ENCODE measurements around the gene RAPGEF4.
A peak's percentile ranks its signal among the peaks of the same experiment; 100 is the strongest.
"Not testable (repeated sequence)": the region's sequence is repeated elsewhere in the genome, so short reads cannot be mapped to it uniquely, and the experiment has no call there.

Gene RAPGEF4

DNA sequence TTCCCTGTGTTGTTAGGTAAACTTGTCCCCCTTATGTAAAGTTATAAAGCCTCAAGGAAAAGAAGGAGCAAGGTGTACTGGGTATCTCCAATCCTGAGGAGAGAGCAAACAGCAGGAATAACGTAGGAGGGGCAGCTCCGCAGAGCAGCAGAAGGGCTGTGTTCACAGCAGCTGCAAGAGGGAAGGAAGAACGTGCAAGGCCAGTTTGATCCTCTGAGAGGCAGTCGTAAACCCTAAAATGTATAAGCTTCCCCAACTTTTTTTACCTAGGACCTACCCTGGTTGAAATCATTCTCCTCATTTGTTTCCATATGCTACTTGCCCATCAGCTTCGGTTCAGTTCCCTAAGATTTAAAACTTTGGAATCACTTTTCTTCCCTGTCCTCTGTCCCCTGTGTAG is 288.1 kb downstream of the RAPGEF4 start:
- H3K27me3 Mint-ChIP-seq = peaks cover 9% of the 10 kb centered on the region
- H3K4me1 Mint-ChIP-seq = no peaks in the 10 kb centered on the region

DNA sequence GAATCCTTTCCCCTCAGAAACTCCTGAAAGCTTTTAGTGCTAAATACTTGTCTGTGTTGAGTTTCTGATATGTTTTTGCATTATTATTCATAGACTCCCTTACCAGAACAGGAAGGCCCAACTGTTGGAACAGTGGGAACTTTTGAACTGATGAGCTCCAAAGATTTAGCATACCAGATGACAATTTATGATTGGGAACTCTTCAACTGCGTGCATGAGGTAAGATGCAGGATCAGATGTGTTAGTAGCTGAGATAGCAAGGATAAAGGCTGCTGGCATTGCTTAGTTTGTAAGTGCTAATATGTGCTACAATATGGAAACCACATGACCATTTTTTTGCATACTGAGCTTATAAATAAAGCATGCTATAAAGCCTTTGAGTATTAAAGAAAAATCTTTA is 290.8 kb downstream of the RAPGEF4 start:
- H3K27ac Mint-ChIP-seq = no peak overlapping the region
- H3K4me3 Mint-ChIP-seq = no peak overlapping the region
- ATAC-seq = no peak
- H3K9me3 Mint-ChIP-seq = no peaks in the 10 kb centered on the region
- no peaks in the 10 kb centered on the region for H3K36me3 Mint-ChIP-seq
- H3K4me1 Mint-ChIP-seq = no peaks in the 10 kb centered on the region
- H3K27me3 Mint-ChIP-seq = peaks cover 9% of the 10 kb centered on the region

More for the DNA sequence above, 288.1 kb downstream of the RAPGEF4 start:
- Mint-ChIP-seq H3K9me3 (no peaks in the 10 kb centered on the region), H3K4me3 (no peak overlapping the region), H3K27ac (no peak overlapping the region), H3K36me3 (no peaks in the 10 kb centered on the region)
- no peak for ATAC-seq

DNA sequence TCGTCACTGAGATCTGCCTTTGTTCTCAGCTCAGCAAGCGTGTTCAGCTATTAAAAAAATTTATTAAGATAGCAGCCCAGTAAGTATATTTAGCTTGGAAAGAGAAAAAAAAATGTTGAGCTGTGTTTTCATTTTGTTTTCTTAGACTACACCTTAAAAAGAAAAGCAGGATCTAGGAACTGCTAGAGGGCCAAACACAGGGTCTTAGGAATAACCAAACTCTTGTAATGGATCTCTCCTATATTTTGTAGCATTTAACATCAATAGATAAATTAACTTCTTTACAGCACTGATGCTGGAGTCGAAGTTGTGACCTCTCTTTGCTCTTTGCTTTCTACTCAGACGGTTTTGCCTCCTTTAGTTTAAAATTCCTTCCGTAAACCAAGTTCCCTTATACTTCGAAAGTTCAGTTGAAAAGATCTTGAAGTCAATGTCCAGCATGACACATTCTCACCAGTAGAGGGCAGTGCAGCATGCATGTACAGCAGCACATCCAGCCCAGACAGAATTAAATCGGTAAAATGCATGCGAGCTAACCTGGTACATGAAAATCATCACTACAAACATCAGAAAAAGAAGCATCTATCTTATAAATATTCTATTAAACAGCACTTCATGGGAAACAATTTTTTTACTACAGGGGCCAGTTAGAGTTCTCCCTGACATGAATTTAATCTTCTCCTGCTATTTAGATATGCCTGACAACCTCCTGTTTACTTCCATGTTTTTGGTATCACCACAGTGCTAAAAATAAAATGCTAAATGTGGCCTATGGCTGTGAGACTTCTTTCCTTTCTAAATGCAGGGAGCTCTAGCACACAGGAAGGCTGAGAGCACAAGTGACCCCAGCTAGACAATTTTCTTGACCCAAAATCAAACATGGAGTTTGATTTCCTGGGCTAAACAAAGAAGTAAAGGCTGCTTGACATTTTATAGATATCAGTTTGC is 291.8 kb downstream of the RAPGEF4 start:
- H3K4me3 Mint-ChIP-seq = no peak overlapping the region
- H3K36me3 Mint-ChIP-seq = no peaks in the 10 kb centered on the region
- H3K27ac Mint-ChIP-seq = no peak overlapping the region
- H3K4me1 Mint-ChIP-seq = no peaks in the 10 kb centered on the region
- H3K27me3 Mint-ChIP-seq = peaks cover 9% of the 10 kb centered on the region
- peak; percentile 57 for ATAC-seq
- no peaks in the 10 kb centered on the region for H3K9me3 Mint-ChIP-seq

DNA sequence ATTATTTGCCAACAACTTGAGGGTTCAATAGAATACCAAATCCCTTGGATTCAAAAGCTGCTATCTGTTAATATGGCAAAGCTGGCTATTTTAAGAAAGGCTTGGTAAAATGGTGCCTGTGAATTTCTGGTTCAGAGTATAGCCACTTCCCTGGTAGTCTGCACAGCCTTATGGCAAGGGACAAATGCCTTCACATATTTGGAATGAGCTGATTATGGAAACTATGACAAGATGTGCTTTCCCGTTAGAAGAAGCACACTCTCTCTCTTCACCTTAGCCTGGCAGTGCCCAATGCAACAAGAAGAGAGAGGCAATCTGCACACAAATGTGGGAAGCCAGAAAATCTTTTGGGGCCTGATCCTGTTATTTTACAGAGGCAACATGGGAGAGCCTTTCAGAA is 292.5 kb downstream of the RAPGEF4 start:
- H3K4me1 Mint-ChIP-seq = no peaks in the 10 kb centered on the region
- H3K27me3 Mint-ChIP-seq = peaks cover 9% of the 10 kb centered on the region
- no peaks in the 10 kb centered on the region for H3K36me3 Mint-ChIP-seq
- H3K9me3 Mint-ChIP-seq = no peaks in the 10 kb centered on the region
- ATAC-seq = no peak
- no peak overlapping the region for H3K4me3 Mint-ChIP-seq
- H3K27ac Mint-ChIP-seq = no peak overlapping the region

DNA sequence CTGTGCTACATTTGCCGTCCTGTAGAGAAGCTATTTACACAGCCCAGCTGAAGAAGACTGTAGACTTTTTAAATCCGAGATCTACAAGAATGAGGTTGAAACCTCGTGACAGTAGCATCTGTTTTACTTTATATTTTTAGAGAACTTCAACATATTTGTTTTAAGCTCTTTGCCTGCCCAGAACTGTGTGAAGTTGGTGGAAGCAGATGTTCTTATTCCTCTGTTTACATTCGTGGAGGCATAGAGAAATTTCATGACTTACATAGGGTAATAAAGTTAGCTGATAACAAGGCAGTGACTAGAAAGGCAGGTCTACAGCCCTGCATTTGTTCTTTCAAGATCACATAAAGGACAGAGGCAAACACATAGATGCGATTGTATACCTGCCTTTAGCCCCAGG is 293.0 kb downstream of the RAPGEF4 start:
- Mint-ChIP-seq H3K4me1 (no peaks in the 10 kb centered on the region), H3K9me3 (no peaks in the 10 kb centered on the region), H3K27me3 (peaks cover 9% of the 10 kb centered on the region), H3K4me3 (no peak overlapping the region), H3K27ac (no peak overlapping the region), H3K36me3 (no peaks in the 10 kb centered on the region)
- no peak for ATAC-seq

DNA sequence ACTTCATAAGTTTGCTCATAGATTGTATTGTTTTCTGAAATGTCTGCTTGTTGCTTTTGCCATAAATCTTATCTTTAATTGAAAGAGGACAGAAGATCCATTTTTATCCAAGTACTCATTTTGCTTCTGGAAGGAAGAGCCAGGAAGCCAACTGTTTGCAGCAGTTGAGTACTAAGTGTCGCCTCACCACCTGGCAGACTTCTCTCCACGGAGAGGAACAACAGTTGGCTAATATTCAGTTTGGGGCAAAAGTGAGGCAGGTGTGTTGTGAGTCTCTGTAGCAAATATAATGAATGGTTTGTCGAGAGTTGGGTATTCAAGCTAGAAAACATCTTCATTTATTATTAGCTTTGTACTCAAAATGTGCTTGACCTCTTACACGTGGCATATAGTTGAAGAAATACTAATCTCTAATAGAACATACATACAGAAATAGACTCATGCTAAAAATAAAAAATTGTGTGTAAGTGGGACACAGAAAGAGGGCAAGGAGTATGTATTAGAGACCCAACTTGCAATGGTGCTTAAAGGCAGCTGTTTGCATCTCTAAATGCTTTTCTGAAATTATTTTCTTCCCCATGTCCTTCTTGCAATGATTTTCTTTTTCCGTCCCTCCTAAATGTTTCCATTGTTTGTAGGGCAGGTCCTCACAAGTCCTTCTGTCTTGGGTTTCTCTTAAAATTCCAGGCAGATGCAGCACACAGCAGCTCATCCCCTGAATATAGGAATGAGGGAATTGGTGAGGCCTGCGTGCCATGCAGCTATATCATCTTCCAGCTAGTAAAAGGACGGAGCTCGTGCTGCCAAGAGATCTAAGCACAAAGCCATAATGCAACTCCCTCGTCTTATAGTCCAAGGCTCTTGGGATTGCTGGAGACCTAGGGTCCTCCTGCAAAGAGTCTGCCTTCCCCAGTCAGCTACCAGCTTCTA is 295.2 kb downstream of the RAPGEF4 start:
- peaks cover 9% of the 10 kb centered on the region for H3K27me3 Mint-ChIP-seq
- H3K27ac Mint-ChIP-seq = no peak overlapping the region
- no peak overlapping the region for H3K4me3 Mint-ChIP-seq
- no peak for ATAC-seq
- no peaks in the 10 kb centered on the region for H3K9me3 Mint-ChIP-seq
- peaks cover 7% of the 10 kb centered on the region for H3K4me1 Mint-ChIP-seq
- H3K36me3 Mint-ChIP-seq = no peaks in the 10 kb centered on the region

DNA sequence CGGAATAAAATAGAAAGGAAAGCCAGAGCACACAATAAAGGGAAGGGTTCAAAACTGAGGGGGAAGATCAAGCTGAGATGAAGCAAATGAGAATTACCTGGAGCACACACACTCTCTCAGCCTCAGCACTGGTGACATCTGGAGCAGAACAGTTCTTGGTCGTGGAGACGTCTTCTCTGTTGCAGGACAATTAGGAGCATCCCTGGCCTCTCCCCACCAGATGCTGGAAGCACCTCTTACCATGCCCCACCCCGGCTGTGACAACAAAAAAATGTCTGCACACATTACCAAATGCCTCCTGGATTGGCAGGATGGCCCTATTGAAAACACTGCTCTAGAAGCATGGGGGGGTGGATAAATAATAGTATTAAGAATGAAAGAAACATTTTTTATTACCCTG is 296.4 kb downstream of the RAPGEF4 start:
- peaks cover 7% of the 10 kb centered on the region for H3K4me1 Mint-ChIP-seq
- no peaks in the 10 kb centered on the region for H3K9me3 Mint-ChIP-seq
- no peak overlapping the region for H3K27ac Mint-ChIP-seq
- H3K36me3 Mint-ChIP-seq = no peaks in the 10 kb centered on the region
- no peak for ATAC-seq
- no peak overlapping the region for H3K4me3 Mint-ChIP-seq
- H3K27me3 Mint-ChIP-seq = peaks cover 8% of the 10 kb centered on the region

DNA sequence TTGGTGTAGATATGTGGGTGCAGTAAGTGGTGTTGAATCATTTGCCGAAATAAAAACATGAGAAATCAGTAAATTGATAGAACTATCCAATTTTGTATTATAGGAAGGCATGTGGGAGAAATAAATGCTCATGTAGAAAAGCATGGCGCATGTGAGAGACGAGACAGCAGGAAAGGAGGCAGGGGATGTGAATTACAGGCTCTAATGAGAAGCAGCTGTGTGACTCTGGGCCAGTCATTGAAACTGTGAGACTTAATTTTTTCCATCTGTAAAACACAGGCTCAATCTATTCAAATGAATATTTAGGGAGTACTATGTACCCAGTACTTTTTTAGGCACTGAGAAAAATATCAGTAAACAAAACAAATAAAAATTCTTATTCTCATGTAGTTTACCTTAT is 297.4 kb downstream of the RAPGEF4 start:
- no peak for ATAC-seq
- Mint-ChIP-seq H3K9me3 (no peaks in the 10 kb centered on the region), H3K27me3 (no peaks in the 10 kb centered on the region), H3K4me3 (no peak overlapping the region), H3K4me1 (peaks cover 7% of the 10 kb centered on the region), H3K36me3 (no peaks in the 10 kb centered on the region), H3K27ac (no peak overlapping the region)

DNA sequence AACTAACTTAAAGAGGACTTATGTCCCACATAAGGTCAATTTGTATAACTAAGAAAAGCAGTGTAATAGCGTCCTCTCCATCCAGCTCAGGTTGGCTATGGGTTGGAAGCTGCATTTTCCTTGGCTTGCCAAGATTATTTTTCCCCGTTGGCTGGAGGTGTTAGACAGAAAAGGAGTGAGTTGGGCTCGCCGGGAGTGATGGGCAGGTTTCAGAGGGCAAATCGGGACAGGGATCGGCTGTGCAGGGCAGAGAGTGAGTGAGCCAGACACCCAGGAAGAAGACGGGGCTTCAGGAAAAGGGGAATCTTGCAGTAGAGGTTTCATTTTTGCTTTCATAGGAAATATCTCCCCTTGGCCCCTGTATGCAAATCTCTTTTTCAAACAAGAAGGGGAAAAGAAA is 298.5 kb downstream of the RAPGEF4 start:
- Mint-ChIP-seq H3K27ac (no peak overlapping the region), H3K4me1 (peaks cover 7% of the 10 kb centered on the region), H3K27me3 (no peaks in the 10 kb centered on the region)

DNA sequence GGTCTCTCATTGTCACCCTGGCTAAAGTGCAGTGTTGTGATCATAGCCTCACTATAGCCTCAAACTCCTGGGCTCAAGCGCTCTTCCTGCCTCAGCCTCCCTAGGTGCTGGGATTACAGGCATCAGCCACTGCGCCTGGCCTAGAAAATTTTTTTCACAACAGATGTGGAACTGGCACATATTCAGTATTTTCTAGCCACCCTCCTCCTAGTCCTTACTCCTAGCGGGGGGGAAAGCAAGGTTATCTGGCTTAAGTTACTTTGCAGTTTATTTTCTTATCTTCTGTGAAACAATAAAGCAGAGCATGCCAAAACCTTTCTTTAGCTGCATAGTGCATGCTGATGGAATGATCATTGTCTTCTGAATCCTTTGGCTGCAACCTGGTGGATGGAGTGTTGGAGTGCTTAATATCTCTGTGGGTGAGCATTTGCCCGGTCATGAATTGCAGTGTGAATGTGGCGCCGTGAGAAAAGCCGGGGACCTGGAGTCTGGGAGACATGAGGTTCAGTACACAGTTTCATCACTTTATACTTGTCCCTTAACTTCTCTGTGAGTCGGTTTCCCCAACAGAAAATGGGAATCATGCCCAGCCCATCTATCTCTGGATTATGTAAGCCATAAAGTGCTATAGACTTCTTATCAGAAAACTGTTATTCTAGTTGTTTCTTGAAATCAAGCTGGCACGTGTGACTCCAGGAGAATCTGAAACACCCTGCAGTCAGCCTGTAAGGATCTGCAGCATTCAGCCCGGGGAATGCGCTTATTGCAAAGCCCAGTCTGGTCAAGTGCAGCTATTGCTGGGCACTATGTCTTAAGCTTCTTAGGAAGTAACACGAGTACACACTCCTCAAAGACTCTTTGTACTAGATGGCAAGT is 301.8 kb downstream of the RAPGEF4 start:
- ATAC-seq = no peak
- peaks cover 7% of the 10 kb centered on the region for H3K4me1 Mint-ChIP-seq
- no peaks in the 10 kb centered on the region for H3K36me3 Mint-ChIP-seq
- no peak overlapping the region for H3K4me3 Mint-ChIP-seq
- no peaks in the 10 kb centered on the region for H3K27me3 Mint-ChIP-seq
- no peaks in the 10 kb centered on the region for H3K9me3 Mint-ChIP-seq
- no peak overlapping the region for H3K27ac Mint-ChIP-seq

More for the DNA sequence above, 298.5 kb downstream of the RAPGEF4 start:
- ATAC-seq = no peak
- Mint-ChIP-seq H3K4me3 (no peak overlapping the region), H3K36me3 (no peaks in the 10 kb centered on the region), H3K9me3 (no peaks in the 10 kb centered on the region)

DNA sequence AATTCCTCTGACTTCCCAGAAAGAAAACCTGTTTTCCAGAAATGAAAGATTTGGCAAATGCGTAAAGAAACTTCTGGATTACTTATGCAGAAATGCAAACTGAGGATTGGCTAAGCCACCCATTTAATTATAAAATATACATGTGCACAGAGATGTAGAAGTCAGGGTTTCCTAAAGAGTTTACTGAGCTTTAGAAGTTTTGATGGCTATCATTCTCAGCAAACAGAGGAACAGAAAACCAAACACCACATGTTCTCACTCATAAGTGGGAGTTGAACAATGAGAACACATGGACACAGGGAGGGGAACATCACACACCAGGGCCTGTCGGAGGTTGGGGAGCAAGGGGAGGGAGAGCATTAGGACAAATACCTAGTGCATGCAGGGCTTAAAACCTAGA is 302.6 kb downstream of the RAPGEF4 start:
- not testable (repeated sequence) for H3K27me3 Mint-ChIP-seq, H3K9me3 Mint-ChIP-seq, ATAC-seq, H3K4me1 Mint-ChIP-seq, H3K27ac Mint-ChIP-seq, H3K4me3 Mint-ChIP-seq, H3K36me3 Mint-ChIP-seq

DNA sequence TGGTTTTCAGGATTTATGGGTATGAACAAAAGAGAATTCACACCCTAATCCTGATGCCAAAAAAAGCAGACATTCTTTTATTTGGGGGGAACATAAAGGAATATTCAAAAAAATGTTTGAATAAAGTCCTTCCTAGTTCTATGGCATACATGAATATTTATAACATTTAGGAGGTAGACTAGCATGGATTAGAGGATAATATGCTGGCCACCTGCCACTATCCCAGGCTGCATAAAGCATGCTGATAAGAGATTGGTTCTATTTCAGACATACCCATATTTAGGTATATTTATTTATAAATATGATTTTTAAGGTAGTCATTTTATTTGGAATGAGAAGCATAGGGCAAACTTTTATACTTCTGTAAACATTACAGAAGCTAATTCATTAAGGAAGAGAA is 305.1 kb downstream of the RAPGEF4 start:
- Mint-ChIP-seq H3K36me3 (no peaks in the 10 kb centered on the region), H3K4me3 (no peak overlapping the region), H3K4me1 (no peaks in the 10 kb centered on the region), H3K27ac (no peak overlapping the region), H3K9me3 (no peaks in the 10 kb centered on the region), H3K27me3 (no peaks in the 10 kb centered on the region)
- no peak for ATAC-seq

DNA sequence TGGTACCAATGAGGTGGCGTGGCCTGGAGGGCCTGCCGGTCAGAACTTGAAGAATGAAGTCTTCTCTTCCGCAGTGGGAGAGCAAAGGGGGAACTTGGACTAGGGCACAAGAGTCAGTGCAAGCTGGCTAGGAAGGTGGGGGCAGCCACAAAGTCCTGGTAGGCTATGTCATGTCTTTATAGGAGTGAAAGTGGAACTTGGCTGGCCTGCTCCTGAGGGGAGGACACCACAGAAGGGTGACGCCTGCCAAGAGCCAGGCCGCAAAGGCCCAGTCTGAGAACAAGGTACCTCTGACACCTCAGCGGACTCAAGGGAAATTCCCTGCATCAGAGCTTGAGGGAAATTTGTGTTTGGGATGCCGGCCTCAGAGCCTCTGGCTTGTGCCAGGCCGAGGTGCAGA is 307.8 kb downstream of the RAPGEF4 start:
- Mint-ChIP-seq H3K9me3 (no peaks in the 10 kb centered on the region), H3K4me1 (no peaks in the 10 kb centered on the region), H3K36me3 (no peaks in the 10 kb centered on the region), H3K27ac (no peak overlapping the region), H3K4me3 (no peak overlapping the region), H3K27me3 (no peaks in the 10 kb centered on the region)
- no peak for ATAC-seq

DNA sequence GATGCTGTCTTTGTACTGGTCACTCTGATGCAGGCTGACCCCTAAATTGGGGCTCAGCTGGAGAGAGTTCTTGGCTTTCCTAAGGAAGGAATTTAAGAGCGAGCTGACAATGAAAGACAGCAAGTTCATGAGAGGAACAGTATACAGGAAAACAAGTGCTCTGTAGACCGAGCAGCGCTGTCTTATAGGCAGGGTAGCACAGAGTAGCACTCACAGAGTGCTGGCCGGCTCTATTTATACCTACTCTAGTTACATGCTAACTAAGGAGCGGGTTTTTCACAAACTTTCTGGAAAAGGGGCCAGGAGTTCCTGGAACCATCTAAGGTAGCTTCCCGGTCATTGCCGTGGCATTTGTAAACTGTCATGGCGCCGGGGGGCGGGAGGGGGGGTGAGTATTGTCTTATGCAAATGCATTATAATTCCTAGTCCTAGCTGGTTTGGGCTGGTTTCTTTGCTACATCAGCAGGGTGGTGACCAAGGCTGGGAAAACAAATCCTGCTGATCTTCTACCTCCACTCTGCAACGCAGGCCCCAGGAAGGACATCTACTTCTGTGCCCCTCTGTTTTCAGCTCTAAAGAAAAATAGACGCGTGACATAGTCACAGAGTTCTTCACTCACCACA is 308.4 kb downstream of the RAPGEF4 start:
- Mint-ChIP-seq H3K4me3 (no peak overlapping the region), H3K27me3 (peaks cover under 1% of the 10 kb centered on the region), H3K4me1 (no peaks in the 10 kb centered on the region), H3K9me3 (no peaks in the 10 kb centered on the region), H3K36me3 (no peaks in the 10 kb centered on the region), H3K27ac (no peak overlapping the region)
- ATAC-seq = no peak
